Neural crest cell (in vitro differentiated cells): ENCODE results near the gene BTNL2. TPM values are rescaled to one million over a fixed set of nuclear protein-coding genes. Genes with fewer than 3 reads are reported as not detected.
A peak's percentile ranks its signal among the peaks of the same experiment; 100 is the strongest.

ENCODE experiments used
- DNase-seq: peaks from one replicate; pipeline ENCODE4 v3.0.0; 2021; ENCODE audit warnings: low read depth, mixed read lengths, low spot score
- H3K27ac Mint-ChIP-seq: one replicate; pipeline ENCODE4 v1.8.0; 2021; ENCODE audit warnings: mild to moderate bottlenecking, mixed read lengths; ENCODE audit not compliant: unreplicated experiment
- H3K27me3 Mint-ChIP-seq: 2 replicates; pipeline ENCODE4 v1.8.0; 2021; ENCODE audit warnings: low read depth, mild to moderate bottlenecking, mixed read lengths
- H3K36me3 Mint-ChIP-seq: 2 replicates; pipeline ENCODE4 v1.8.0; 2021; ENCODE audit warnings: low read depth, mild to moderate bottlenecking, mixed read lengths
- H3K4me1 Mint-ChIP-seq: 2 replicates; pipeline ENCODE4 v1.8.0; 2021; ENCODE audit warnings: mixed read lengths
- H3K4me3 Mint-ChIP-seq: one replicate; pipeline ENCODE4 v1.8.0; 2021; ENCODE audit warnings: mild to moderate bottlenecking, mixed read lengths
- H3K9me3 Mint-ChIP-seq: 2 replicates; pipeline ENCODE4 v1.8.0; 2021; ENCODE audit warnings: mixed read lengths
- CTCF ChIP-seq: fragments of 200-600 bp; sonication (generic); conservative IDR thresholded peaks from 2 replicates; pipeline ENCODE4 v1.5.0; 2021; ENCODE audit warnings: antibody characterized with exemption, mild to moderate bottlenecking
- total RNA-seq: library from RNA; stranded (reverse); gene quantifications from 2 replicates; pipeline ENCODE4 v1.2.1, GENCODE V29; 2021

BTNL2 gene
- total RNA-seq, 1 donor from 2014 or later, result not detected

DNA sequence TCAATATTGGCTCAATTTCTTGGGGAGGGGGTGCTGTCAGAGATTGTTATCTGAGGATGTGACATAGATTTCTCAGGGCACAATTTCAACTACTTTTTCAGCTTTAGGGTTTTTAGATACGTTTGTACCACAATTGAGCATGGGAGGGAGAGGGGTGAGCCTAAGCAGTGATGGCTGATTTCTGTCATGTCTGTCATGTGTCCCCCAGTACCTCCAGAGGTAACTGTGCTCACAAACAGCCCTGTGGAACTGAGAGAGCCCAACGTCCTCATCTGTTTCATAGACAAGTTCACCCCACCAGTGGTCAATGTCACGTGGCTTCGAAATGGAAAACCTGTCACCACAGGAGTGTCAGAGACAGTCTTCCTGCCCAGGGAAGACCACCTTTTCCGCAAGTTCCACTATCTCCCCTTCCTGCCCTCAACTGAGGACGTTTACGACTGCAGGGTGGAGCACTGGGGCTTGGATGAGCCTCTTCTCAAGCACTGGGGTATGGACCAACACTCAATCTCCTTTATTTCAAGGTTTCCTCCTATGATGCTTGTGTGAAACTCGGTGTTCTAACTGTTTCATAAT lies 36.1 kb upstream of the BTNL2 start:
- no peak for TF ChIP-seq CTCF
- no peaks in the 10 kb centered on the region for H3K4me1 Mint-ChIP-seq
- no peaks in the 10 kb centered on the region for H3K36me3 Mint-ChIP-seq
- no peak for DNase-seq
- peaks cover 11% of the 10 kb centered on the region for H3K9me3 Mint-ChIP-seq
- H3K27ac Mint-ChIP-seq, result no peak overlapping the region
- no peak overlapping the region for H3K4me3 Mint-ChIP-seq
- H3K27me3 Mint-ChIP-seq, result peaks cover 52% of the 10 kb centered on the region

GRCh38 chr6:32442243-32442667 lies 35.3 kb upstream of the BTNL2 start:
- Mint-ChIP-seq H3K4me1 (no peaks in the 10 kb centered on the region), H3K9me3 (peaks cover 11% of the 10 kb centered on the region), H3K27ac (no peak overlapping the region), H3K36me3 (no peaks in the 10 kb centered on the region), H3K27me3 (peaks cover 46% of the 10 kb centered on the region), H3K4me3 (no peak overlapping the region)
- no peak for DNase-seq
- TF ChIP-seq CTCF, result no peak

DNA sequence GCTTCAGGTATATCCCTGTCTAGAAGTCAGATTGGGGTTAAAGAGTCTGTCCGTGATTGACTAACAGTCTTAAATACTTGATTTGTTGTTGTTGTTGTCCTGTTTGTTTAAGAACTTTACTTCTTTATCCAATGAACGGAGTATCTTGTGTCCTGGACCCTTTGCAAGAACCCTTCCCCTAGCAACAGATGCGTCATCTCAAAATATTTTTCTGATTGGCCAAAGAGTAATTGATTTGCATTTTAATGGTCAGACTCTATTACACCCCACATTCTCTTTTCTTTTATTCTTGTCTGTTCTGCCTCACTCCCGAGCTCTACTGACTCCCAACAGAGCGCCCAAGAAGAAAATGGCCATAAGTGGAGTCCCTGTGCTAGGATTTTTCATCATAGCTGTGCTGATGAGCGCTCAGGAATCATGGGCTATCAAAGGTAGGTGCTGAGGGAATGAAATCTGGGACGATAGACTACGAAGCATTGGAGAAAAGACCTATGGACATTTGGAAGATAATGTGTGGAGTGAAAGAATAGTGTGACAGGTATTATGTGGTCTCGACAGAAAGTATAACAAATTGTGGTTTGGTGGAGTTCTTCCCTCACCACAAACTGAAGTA lies 32.7 kb upstream of the BTNL2 start, which contains the start of gene HLA-DRA:
Gene HLA-DRA, plus strand, starts transcription at position 286 of the 613 bp plus-strand sequence. Its CDS starts 64 bp downstream, at position 350.
- Mint-ChIP-seq H3K4me3 (peak within 1 kb of the TSS; percentile 13), H3K9me3 (peaks cover 11% of the 10 kb centered on the region), H3K27ac (no peak within 1 kb of the TSS), H3K36me3 (no peaks in the 10 kb centered on the region), H3K27me3 (peaks cover 45% of the 10 kb centered on the region), H3K4me1 (no peaks in the 10 kb centered on the region)
- no peak for TF ChIP-seq CTCF
- peak; percentile 36 for DNase-seq

GRCh38 chr6:32439139-32439538 lies 32.2 kb upstream of the BTNL2 start:
- H3K4me1 Mint-ChIP-seq, result no peaks in the 10 kb centered on the region
- H3K27ac Mint-ChIP-seq, result no peak overlapping the region
- H3K36me3 Mint-ChIP-seq, result no peaks in the 10 kb centered on the region
- no peak overlapping the region for H3K4me3 Mint-ChIP-seq
- no peak for TF ChIP-seq CTCF
- DNase-seq, result no peak
- H3K9me3 Mint-ChIP-seq, result peaks cover 11% of the 10 kb centered on the region
- H3K27me3 Mint-ChIP-seq, result peaks cover 43% of the 10 kb centered on the region

DNA sequence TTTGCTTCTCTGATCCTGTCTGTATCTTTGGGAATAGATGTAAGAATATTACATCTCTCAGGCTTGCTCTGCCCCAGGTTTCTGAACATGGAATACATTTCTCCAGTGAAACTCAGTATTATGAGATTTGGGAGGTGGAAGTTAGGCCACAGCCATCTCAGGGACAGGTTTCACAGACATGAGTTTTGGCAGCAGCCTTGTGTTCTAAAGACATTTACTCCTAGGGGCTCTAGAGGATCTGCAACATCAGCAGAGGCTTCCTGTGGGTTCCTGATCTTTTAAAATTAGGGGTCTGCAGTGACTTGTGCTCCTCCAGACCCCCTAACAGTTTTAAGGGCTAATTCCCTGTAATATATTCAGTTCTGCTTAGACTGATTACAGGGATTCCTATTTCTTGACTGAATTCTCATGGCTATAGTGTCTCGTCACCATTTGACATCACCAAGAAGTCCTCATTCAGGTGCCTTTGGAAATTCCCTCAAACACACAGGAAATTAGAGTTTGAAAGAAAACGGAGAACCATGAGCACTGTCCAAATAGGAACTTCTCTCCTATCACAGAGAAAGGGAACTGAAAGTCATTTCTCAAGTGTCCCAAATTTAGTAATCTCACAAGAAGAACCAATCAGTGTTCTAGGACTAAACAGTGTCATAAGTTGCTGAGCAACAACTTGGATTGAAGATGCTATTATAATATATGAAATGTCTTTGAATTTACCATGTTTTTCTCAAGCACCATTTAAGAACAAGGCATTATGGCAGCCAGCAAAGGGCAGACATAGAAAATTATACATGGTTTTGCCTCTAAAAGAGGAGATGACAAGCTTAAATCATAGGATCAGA lies 30.2 kb upstream of the BTNL2 start:
- Mint-ChIP-seq H3K27ac (no peak overlapping the region), H3K36me3 (no peaks in the 10 kb centered on the region), H3K9me3 (peaks cover 5% of the 10 kb centered on the region), H3K27me3 (peaks cover 40% of the 10 kb centered on the region), H3K4me3 (no peak overlapping the region), H3K4me1 (no peaks in the 10 kb centered on the region)
- DNase-seq, result no peak
- TF ChIP-seq CTCF, result no peak
